A673 (cell line): Measurements from ENCODE around the gene RBBP8.

Experiments
- EZH2 ChIP-seq: fragments of 200-600 bp; sonication (generic); IDR thresholded peaks from 2 replicates; pipeline ENCODE4 v1.6.1; 2017; ENCODE audit warnings: borderline replicate concordance, low read depth, mild to moderate bottlenecking, mixed read lengths, antibody characterized with exemption, low read length; ENCODE audit not compliant: poor library complexity, severe bottlenecking
- TF ChIP-seq, protein P1 (sequence below): fragments of 300-800, 200-600 bp; sonication (generic); conservative IDR thresholded peaks from 2 replicates; pipeline ENCODE4 v1.5.1; 2017; ENCODE audit warnings: low read depth, mild to moderate bottlenecking, antibody characterized with exemption, low read length, moderate library complexity, mixed read lengths

DNA sequence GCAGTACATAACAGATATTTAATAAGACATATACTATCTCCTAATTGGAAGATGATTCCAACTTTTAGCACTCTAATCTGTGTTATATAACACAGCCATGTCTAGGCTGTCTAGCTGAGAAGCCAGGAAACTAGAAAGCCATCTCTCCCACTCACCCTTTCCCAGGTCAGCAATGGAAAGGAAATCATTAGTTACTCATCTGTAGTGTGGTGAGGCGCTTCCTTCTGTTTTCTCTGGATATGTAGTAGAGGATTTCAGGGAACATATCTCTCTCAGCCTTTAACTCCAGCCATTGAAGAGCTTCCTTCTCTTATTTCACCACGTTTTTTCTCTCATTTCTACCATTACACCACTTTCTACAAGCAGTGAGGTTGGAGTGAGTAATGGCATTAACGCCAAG, 19.4 kb downstream of the RBBP8 start:
- TF ChIP-seq, protein P1, sequence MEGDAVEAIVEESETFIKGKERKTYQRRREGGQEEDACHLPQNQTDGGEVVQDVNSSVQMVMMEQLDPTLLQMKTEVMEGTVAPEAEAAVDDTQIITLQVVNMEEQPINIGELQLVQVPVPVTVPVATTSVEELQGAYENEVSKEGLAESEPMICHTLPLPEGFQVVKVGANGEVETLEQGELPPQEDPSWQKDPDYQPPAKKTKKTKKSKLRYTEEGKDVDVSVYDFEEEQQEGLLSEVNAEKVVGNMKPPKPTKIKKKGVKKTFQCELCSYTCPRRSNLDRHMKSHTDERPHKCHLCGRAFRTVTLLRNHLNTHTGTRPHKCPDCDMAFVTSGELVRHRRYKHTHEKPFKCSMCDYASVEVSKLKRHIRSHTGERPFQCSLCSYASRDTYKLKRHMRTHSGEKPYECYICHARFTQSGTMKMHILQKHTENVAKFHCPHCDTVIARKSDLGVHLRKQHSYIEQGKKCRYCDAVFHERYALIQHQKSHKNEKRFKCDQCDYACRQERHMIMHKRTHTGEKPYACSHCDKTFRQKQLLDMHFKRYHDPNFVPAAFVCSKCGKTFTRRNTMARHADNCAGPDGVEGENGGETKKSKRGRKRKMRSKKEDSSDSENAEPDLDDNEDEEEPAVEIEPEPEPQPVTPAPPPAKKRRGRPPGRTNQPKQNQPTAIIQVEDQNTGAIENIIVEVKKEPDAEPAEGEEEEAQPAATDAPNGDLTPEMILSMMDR, result no peak
- TF ChIP-seq EZH2, result no peak
